Central memory CD8-positive, alpha-beta T cell (primary cell): Measurements from ENCODE around the gene WDR7.

ENCODE experiments used
- ATAC-seq: fragments of 150-1000 bp; cut with Tn5 transposase; replicated peaks from 2 replicates; pipeline ENCODE4 v1.10.0; 2022; ENCODE audit warnings: mild to moderate bottlenecking, moderate FRiP score, moderate number of reproducible peaks; ENCODE audit not compliant: poor library complexity, severe bottlenecking; ENCODE audit errors: extremely low read depth
- DNase-seq, 2 donors: peaks; one replicate each; pipeline ENCODE4 v3.0.0; 2021; ENCODE audit warnings: low spot score in 2 of 2
- H3K27ac Mint-ChIP-seq: one replicate; pipeline ENCODE4 v1.8.0; 2022; ENCODE audit warnings: low read depth, mild to moderate bottlenecking, moderate library complexity, mixed read lengths
- H3K27me3 Mint-ChIP-seq: one replicate; pipeline ENCODE4 v1.8.0; 2022; ENCODE audit warnings: mixed read lengths
- H3K36me3 Mint-ChIP-seq: one replicate; pipeline ENCODE4 v1.8.0; 2022; ENCODE audit warnings: mild to moderate bottlenecking, moderate library complexity, mixed read lengths; ENCODE audit not compliant: insufficient read depth
- H3K4me1 Mint-ChIP-seq: one replicate; pipeline ENCODE4 v1.8.0; 2022; ENCODE audit warnings: mixed read lengths
- H3K4me3 Mint-ChIP-seq: one replicate; pipeline ENCODE4 v1.8.0; 2022; ENCODE audit warnings: mild to moderate bottlenecking, moderate library complexity, mixed read lengths
- H3K9me3 Mint-ChIP-seq: one replicate; pipeline ENCODE4 v1.8.0; 2022; ENCODE audit warnings: mixed read lengths

WDR7 gene

DNA sequence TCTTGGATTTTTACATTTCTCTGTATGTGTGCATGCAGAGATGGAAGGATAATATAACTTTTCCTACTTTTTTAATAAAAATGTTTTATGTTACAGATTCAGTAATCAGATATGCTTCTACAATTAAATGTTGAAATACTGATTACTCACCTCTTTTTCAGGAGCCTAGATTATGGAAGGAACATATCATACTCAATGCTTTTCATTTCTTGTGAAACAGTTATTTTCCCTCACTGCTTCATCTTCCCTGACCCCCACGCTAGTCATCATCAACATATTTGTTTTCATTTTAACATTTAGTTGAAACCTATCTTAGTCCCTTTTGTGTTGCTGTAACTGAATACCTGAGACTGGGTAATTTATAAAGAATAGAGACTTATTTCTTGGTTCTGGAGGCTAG, 190.7 kb downstream of the WDR7 start:
- no peak for DNase-seq
- Mint-ChIP-seq H3K9me3 (no peaks in the 10 kb centered on the region), H3K27me3 (no peaks in the 10 kb centered on the region), H3K4me1 (peaks cover 5% of the 10 kb centered on the region), H3K27ac (no peak overlapping the region), H3K36me3 (no peaks in the 10 kb centered on the region), H3K4me3 (no peak overlapping the region)
- no peak for ATAC-seq

DNA sequence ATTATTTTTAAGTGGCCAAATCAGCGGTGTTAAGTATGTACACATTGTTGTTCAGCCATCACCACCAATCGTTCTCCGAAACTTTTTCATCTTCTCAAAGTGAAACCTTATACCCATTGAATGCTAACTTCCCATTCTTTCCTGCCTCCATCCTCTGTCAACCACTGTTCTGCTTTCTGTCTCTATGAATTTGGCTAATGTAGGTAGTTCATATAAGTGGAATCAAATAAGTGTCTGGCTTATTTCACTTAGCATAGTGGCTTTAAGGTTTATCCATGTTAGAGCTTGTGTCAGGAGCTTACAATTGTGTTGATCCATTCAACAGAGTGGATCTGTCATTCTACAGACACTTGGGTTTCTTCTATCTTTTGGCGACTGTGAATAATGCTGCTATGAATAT, 192.1 kb downstream of the WDR7 start:
- H3K27me3 Mint-ChIP-seq: no peaks in the 10 kb centered on the region
- H3K4me3 Mint-ChIP-seq: no peak overlapping the region
- ATAC-seq: no peak
- no peaks in the 10 kb centered on the region for H3K36me3 Mint-ChIP-seq
- H3K27ac Mint-ChIP-seq: no peak overlapping the region
- H3K9me3 Mint-ChIP-seq: no peaks in the 10 kb centered on the region
- peaks cover 5% of the 10 kb centered on the region for H3K4me1 Mint-ChIP-seq
- DNase-seq: no peak

DNA sequence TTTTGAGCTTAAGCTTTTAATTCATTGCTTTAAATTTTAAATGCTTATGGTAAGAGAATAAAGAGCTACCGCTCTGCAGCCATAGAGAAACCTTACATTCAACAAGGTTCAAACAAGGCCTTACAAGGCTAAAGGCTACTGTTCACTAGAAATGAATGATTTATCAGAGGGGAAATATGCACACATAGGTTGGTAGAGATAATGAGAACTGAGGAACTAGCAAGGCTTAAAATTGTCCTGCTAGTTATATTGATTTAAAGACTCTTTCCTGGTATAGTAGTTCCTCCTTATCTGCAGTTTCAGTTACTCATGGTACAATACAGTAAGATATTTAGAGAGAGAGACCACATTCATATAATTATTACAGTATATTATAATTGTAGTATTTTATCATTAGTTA, 193.4 kb downstream of the WDR7 start:
- DNase-seq: no peak
- Mint-ChIP-seq H3K27ac (no peak overlapping the region), H3K9me3 (no peaks in the 10 kb centered on the region), H3K4me3 (no peak overlapping the region), H3K27me3 (no peaks in the 10 kb centered on the region), H3K36me3 (no peaks in the 10 kb centered on the region), H3K4me1 (peaks cover 5% of the 10 kb centered on the region)
- no peak for ATAC-seq

DNA sequence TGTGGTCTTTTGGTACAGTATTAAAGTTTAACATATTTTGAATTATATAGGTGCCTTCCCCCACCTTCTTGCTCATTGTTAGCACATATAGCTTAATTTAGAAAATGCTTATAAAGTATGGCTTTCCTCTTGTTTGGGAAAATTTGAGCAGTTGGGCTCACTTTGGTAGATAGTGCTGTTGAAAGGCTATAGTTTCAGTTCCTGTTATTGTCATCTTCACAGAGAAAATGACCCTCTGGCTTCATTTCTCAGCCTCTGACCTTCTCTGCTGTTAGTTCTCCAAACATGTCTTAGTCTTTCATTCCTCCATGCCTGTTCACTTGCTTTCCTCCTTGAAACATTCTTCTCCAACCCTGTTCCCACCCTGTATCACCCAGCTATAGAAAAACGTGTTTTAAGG, 200.6 kb downstream of the WDR7 start:
- DNase-seq (no peak), ATAC-seq (no peak)
- Mint-ChIP-seq H3K4me3 (no peak overlapping the region), H3K27me3 (no peaks in the 10 kb centered on the region), H3K36me3 (no peaks in the 10 kb centered on the region), H3K27ac (no peak overlapping the region), H3K4me1 (no peaks in the 10 kb centered on the region), H3K9me3 (no peaks in the 10 kb centered on the region)

DNA sequence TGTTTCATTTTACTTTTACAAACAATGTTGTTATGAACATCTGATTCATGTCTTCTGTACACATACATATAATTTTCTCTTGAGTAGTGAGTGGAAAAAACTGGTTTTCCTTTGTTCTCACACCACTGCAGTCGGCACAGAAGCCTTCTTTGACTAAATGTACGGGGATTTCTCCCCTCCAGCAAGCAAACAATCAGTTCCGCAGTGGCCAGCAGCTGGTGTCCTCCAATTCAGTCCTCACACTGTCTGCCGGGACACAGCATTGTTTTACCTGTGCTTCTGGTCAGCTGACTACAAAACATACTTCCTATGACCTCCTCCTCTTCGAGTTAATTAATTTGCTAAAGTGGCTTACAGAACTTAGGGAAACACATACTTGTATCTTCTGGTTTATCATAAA, 202.8 kb downstream of the WDR7 start:
- Mint-ChIP-seq H3K9me3 (no peaks in the 10 kb centered on the region), H3K27me3 (no peaks in the 10 kb centered on the region), H3K4me1 (no peaks in the 10 kb centered on the region), H3K36me3 (no peaks in the 10 kb centered on the region), H3K27ac (no peak overlapping the region), H3K4me3 (no peak overlapping the region)
- no peak for ATAC-seq
- DNase-seq: no peak

DNA sequence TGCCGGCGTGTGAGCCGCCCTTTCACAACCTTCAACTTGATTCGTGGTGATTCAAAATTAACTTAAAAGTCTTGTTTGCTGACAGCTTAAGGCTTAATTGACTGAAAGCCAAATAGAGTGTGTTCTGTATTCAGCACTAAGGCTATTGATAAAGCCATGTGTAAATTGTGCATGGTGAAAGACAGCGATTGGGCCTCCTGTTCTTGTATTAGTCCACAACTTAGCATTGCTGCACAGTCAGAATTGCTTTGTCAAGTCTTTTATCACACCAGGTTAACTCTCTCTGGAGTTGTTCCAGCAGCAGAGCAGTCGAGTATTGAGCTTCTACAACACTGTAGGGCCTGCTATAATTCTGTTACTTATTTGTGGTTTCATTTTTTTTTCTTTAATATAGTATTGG, 210.1 kb downstream of the WDR7 start:
- Mint-ChIP-seq H3K27me3 (no peaks in the 10 kb centered on the region), H3K36me3 (no peaks in the 10 kb centered on the region), H3K4me3 (no peak overlapping the region), H3K4me1 (peaks cover 5% of the 10 kb centered on the region), H3K27ac (no peak overlapping the region), H3K9me3 (no peaks in the 10 kb centered on the region)
- DNase-seq (no peak), ATAC-seq (no peak)

DNA sequence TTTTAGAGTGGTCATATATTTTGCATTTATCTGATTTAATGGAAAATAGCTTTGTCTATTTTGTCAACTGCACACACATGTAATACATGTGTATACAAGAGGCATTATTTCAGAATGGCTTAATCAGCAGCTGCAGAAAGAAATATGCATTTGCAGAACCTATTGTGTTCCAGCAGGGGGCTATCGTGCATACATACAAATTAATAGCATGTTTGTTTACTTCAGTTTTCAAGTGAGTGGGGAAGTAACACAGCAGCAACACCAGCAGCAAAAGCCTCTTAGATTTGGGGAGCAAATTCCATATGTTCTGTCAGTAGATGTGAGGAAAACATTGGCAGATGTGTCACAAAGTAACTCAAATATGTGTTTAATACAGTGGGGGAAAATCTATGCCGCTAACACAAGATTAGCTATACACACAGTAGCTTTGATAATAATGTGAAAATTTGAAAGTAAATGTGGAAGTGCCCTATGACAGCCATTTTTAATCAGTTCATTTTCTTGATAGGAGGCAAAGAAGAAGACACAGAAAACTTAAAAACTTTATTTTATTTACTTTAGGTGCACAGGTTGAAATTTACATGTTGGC, 218.1 kb downstream of the WDR7 start:
- DNase-seq: no peak
- no peaks in the 10 kb centered on the region for H3K9me3 Mint-ChIP-seq

DNA sequence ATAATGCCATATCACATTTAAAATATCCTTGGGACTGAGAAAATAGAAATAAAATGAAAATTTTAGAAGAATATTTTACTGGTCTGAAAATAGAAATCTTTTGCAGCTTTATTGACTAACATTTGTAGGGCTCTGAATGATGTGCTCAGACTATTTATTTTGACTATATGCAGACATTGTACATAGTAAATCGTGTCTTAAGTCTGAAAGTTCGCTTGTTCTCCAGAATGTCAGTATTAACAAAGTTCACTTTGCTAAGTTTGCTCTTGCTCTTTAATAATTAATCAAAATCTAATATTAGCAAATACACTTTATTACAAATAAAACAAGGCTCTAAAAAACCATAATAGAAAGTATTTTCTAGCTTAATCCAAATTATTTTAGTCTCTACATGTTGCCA, 219.8 kb downstream of the WDR7 start:
- H3K4me1 Mint-ChIP-seq: peaks cover 14% of the 10 kb centered on the region
- no peak for ATAC-seq
- H3K4me3 Mint-ChIP-seq: no peak overlapping the region
- H3K27ac Mint-ChIP-seq: no peak overlapping the region
- H3K27me3 Mint-ChIP-seq: no peaks in the 10 kb centered on the region
- H3K36me3 Mint-ChIP-seq: peaks cover 4% of the 10 kb centered on the region
- H3K9me3 Mint-ChIP-seq: no peaks in the 10 kb centered on the region
- no peak for DNase-seq

More for the DNA sequence above, 218.1 kb downstream of the WDR7 start:
- H3K27ac Mint-ChIP-seq: no peak overlapping the region
- peaks cover 4% of the 10 kb centered on the region for H3K36me3 Mint-ChIP-seq
- peaks cover 14% of the 10 kb centered on the region for H3K4me1 Mint-ChIP-seq
- ATAC-seq: no peak
- no peaks in the 10 kb centered on the region for H3K27me3 Mint-ChIP-seq
- H3K4me3 Mint-ChIP-seq: no peak overlapping the region

DNA sequence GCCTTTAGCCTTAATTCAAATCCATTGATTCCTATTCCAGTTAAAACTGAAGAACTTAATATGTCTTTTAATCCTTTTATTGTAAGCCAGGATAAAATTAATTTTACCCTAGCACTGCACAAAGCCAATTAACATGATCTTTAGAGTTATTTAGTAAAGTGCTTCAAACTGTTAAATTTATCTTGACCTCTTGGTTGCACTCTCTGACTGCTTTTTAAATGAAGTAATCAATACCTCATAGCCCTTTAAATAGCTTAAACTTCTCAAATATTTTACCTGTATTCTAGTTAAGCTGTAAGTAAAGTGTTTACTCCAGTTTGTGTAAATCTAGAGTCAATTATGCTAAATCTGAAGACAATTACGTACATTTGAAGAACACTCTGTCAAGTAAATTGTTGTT, 221.0 kb downstream of the WDR7 start:
- ATAC-seq (no peak), DNase-seq (no peak)
- Mint-ChIP-seq H3K4me3 (no peak overlapping the region), H3K27ac (no peak overlapping the region), H3K9me3 (no peaks in the 10 kb centered on the region), H3K4me1 (peaks cover 14% of the 10 kb centered on the region), H3K36me3 (peaks cover 4% of the 10 kb centered on the region), H3K27me3 (no peaks in the 10 kb centered on the region)

DNA sequence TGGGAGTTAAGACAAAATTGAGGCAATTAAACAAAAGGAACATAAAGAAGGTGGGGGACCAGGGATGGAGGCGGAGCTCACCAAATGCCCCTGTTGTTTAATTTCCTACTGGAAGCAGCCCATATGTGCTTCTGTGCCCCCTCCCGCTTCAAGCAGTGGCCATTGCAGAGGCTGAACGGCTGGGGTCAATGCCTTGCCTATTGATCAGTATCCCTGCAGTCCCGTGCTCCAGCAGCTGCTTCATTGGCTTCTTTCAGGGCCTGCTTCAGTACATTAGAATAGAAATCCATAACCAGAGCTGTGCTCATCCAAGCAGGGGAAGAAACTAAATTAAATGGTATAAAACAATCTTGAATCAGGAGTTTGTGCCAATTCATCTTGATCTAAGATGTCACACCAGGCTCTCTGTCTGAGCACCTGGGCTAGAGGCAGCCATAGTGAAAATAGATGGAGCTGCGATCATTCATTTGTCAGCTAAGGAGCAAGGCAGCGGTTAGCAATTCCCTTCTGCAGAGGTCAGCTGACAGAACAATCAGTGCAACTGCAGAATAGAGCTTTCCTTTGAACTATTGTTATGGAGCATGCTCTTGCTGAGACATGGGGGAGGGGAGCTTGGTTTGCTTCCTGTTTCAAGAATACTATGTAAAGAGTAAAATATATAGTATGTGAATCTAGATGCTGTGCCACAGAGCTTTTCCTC, 222.4 kb downstream of the WDR7 start:
- H3K4me3 Mint-ChIP-seq: no peak overlapping the region
- ATAC-seq (no peak), DNase-seq (no peak)
- no peak overlapping the region for H3K27ac Mint-ChIP-seq
- H3K36me3 Mint-ChIP-seq: peaks cover 4% of the 10 kb centered on the region
- H3K9me3 Mint-ChIP-seq: no peaks in the 10 kb centered on the region
- H3K27me3 Mint-ChIP-seq: no peaks in the 10 kb centered on the region
- H3K4me1 Mint-ChIP-seq: peaks cover 14% of the 10 kb centered on the region

DNA sequence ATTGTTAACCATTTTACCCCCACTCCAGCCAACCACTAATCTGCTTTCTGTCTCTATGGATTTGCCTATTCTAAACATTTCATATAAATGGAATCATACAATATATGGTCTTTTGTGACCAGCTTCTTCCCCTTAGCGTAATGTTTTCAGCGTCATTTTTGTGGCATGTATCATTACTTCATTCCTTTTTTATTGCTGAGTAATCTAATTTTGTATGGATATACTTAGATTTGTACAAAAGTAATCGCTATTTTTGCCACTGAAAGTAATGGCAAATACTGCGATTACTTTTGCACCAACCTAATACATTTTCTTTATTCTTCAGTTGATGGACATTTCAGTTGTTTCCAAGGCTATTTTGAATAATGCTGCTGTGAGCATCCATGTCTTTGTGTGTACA, 227.6 kb downstream of the WDR7 start:
- no peak overlapping the region for H3K27ac Mint-ChIP-seq
- no peak for ATAC-seq
- no peaks in the 10 kb centered on the region for H3K27me3 Mint-ChIP-seq
- no peak overlapping the region for H3K4me3 Mint-ChIP-seq
- H3K9me3 Mint-ChIP-seq: no peaks in the 10 kb centered on the region
- peaks cover 4% of the 10 kb centered on the region for H3K36me3 Mint-ChIP-seq
- peaks cover 7% of the 10 kb centered on the region for H3K4me1 Mint-ChIP-seq
- DNase-seq: no peak

DNA sequence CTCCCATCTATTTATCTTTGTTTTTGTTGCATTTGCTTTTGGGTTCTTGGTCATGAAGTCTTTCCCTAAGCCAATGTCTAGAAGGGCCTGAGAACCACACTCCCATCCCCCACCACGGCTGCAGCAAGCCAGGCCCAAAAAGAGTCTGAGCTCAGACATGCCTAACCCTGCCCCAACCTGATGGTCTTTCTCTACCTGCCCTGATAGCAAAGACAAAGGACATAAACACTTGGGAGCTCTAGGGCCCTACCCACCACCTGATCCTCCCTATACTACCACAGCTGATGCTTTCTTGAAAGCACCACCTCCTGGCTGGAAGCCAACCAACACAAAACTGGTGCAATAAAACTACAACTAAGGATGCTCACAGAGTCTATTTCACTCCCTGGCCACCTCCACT, 233.4 kb downstream of the WDR7 start:
- H3K9me3 Mint-ChIP-seq: no peaks in the 10 kb centered on the region
- no peaks in the 10 kb centered on the region for H3K27me3 Mint-ChIP-seq
- ATAC-seq: no peak
- no peak overlapping the region for H3K4me3 Mint-ChIP-seq
- no peak for DNase-seq
- peaks cover 6% of the 10 kb centered on the region for H3K36me3 Mint-ChIP-seq
- H3K27ac Mint-ChIP-seq: no peak overlapping the region
- peaks cover 12% of the 10 kb centered on the region for H3K4me1 Mint-ChIP-seq

DNA sequence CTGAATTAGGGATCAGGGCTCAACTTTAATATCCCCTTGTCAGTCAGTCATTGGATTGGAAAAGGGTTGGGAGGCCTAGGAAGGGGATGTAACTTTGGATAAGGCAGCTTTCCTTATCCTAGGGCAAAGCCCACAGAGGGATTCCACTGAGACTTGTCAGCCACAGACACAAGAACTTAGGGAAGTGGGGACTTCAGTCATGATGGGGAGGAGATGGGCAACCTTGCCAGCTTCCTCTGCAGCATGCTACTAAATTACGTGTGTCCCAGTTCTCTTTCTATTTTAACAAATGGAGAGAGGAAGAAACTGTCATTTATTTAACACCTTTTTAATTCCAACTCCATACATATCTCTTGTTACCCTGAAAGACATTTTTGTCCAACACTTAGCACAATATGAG, 237.8 kb downstream of the WDR7 start:
- peaks cover 8% of the 10 kb centered on the region for H3K4me1 Mint-ChIP-seq
- ATAC-seq: no peak

More for the DNA sequence above, 237.8 kb downstream of the WDR7 start:
- no peaks in the 10 kb centered on the region for H3K9me3 Mint-ChIP-seq
- no peaks in the 10 kb centered on the region for H3K27me3 Mint-ChIP-seq
- peaks cover 2% of the 10 kb centered on the region for H3K36me3 Mint-ChIP-seq
- no peak for DNase-seq
- H3K4me3 Mint-ChIP-seq: no peak overlapping the region
- no peak overlapping the region for H3K27ac Mint-ChIP-seq
